GM12874 (cell line): ENCODE measurements around the gene KRTAP19-8.

Experiments used
- TF ChIP-seq, protein P1 (sequence below): IDR thresholded peaks from 2 replicates; pipeline ENCODE4 v1.5.1; 2011; ENCODE audit warnings: low read depth, mild to moderate bottlenecking, control low read depth, low read length, moderate library complexity; ENCODE audit not compliant: insufficient read depth

Gene KRTAP19-8

GRCh38 chr21:31064803-31065202, 26.5 kb upstream of the KRTAP19-8 start:
- TF ChIP-seq, protein P1, sequence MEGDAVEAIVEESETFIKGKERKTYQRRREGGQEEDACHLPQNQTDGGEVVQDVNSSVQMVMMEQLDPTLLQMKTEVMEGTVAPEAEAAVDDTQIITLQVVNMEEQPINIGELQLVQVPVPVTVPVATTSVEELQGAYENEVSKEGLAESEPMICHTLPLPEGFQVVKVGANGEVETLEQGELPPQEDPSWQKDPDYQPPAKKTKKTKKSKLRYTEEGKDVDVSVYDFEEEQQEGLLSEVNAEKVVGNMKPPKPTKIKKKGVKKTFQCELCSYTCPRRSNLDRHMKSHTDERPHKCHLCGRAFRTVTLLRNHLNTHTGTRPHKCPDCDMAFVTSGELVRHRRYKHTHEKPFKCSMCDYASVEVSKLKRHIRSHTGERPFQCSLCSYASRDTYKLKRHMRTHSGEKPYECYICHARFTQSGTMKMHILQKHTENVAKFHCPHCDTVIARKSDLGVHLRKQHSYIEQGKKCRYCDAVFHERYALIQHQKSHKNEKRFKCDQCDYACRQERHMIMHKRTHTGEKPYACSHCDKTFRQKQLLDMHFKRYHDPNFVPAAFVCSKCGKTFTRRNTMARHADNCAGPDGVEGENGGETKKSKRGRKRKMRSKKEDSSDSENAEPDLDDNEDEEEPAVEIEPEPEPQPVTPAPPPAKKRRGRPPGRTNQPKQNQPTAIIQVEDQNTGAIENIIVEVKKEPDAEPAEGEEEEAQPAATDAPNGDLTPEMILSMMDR: no peak

- TF ChIP-seq, protein P1: no peak
These were observed 14.3 kb upstream of the KRTAP19-8 start for GRCh38 chr21:31052489-31053142.

- TF ChIP-seq, protein P1: no peak
These were observed 12.4 kb upstream of the KRTAP19-8 start for GRCh38 chr21:31050577-31051157.

- TF ChIP-seq, protein P1: no peak
These were observed 7.6 kb upstream of the KRTAP19-8 start for GRCh38 chr21:31045841-31046240.

GRCh38 chr21:31043471-31043870, 5.2 kb upstream of the KRTAP19-8 start:
- TF ChIP-seq, protein P1: no peak

GRCh38 chr21:31042080-31042464, 3.8 kb upstream of the KRTAP19-8 start:
- TF ChIP-seq, protein P1: no peak

- TF ChIP-seq, protein P1: no peak
These were observed 3.2 kb upstream of the KRTAP19-8 start for GRCh38 chr21:31041295-31042079.
